H1 (cell line): ENCODE results near the gene CPLANE2. TPM values are rescaled to one million over a fixed set of nuclear protein-coding genes. Genes with fewer than 3 reads are reported as not detected.

Source experiments
- CTCF ChIA-PET: fragments of 300-600 bp; sonication (Branson Sonifier 250); formaldehyde crosslinking; loops from one replicate; lab custom pipeline; 2021; ENCODE audit not compliant: partially characterized antibody; lab: Charles Lee
- POLR2A ChIA-PET: fragments of 300-600 bp; sonication (Branson Sonifier 250); formaldehyde crosslinking; loops from one replicate; lab custom pipeline; 2021; ENCODE audit warnings: inconsistent platforms; ENCODE audit not compliant: partially characterized antibody; lab: Charles Lee
- DNase-seq, 2 experiments: peaks; one replicate each; pipeline versions ENCODE4 v3.0.0 to v3.0.0-alpha.2; 2010 to 2022; ENCODE audit warnings: low spot score in 2 of 2, low read depth in 1 of 2, mixed read lengths in 1 of 2
- FAIRE-seq: peaks from 2 replicates; lab custom pipeline; 2011; peaks lifted over from hg19 to GRCh38; lab: Jason Lieb, UNC
- H2AFZ ChIP-seq: 2 replicates; pipeline ENCODE4 v1.8.1; 2012; ENCODE audit warnings: low read length, inconsistent platforms
- H2AK5ac ChIP-seq: 2 replicates; pipeline ENCODE4 v1.6.1; 2013; ENCODE audit warnings: low read depth, low read length
- H2BK120ac ChIP-seq: replicated peaks from 2 replicates; pipeline ENCODE3; 2013; ENCODE audit warnings: low read depth, low read length, inconsistent platforms
- H2BK12ac ChIP-seq: 2 replicates; pipeline ENCODE4 v1.6.1; 2013; ENCODE audit warnings: low read depth, low read length
- H2BK15ac ChIP-seq: 2 replicates; pipeline ENCODE4 v1.6.1; 2013; ENCODE audit warnings: low read length
- H2BK20ac ChIP-seq: 2 replicates; pipeline ENCODE4 v1.6.1; 2013; ENCODE audit warnings: low read length
- H2BK5ac ChIP-seq: 2 replicates; pipeline ENCODE4 v1.6.1; 2013; ENCODE audit warnings: low read depth, low read length
- H3K14ac ChIP-seq: 2 replicates; pipeline ENCODE4 v1.6.1; 2013; ENCODE audit warnings: inconsistent platforms; ENCODE audit not compliant: insufficient read length
- H3K18ac ChIP-seq: 2 replicates; pipeline ENCODE4 v1.6.1; 2013; ENCODE audit warnings: low read length; ENCODE audit errors: extremely low read depth
- H3K23ac ChIP-seq: 2 replicates; pipeline ENCODE4 v1.6.1; 2013; ENCODE audit warnings: inconsistent platforms; ENCODE audit not compliant: insufficient read length
- H3K23me2 ChIP-seq: 2 replicates; pipeline ENCODE4 v1.6.1; 2013; ENCODE audit warnings: low read depth, low read length
- H3K27ac ChIP-seq: 2 replicates; pipeline ENCODE4 v1.6.1; 2011; ENCODE audit warnings: low read depth, low read length, inconsistent platforms
- H3K27me3 ChIP-seq, 4 experiments: replicated peaks in 1 of 4; 1 replicate in 1 of 4; 2 replicates in 3 of 4; pipeline versions ENCODE4 v1.6.1 to v1.8.1; 2011 to 2013; ENCODE audit warnings: low read length in 3 of 4, mild to moderate bottlenecking in 3 of 4, inconsistent platforms in 2 of 4, mixed read lengths in 2 of 4, moderate library complexity in 1 of 4; ENCODE audit not compliant: control insufficient read depth in 3 of 4, insufficient read depth in 3 of 4; ENCODE audit errors: extremely low read depth in 1 of 4
- H3K36me3 ChIP-seq, 4 experiments: 2 replicates each; pipeline versions ENCODE4 v1.6.1 to v1.8.1; 2011 to 2013; ENCODE audit warnings: mild to moderate bottlenecking in 4 of 4, low read length in 3 of 4, moderate library complexity in 2 of 4, control low read depth in 1 of 4, inconsistent platforms in 1 of 4; ENCODE audit not compliant: insufficient read depth in 4 of 4, control insufficient read depth in 2 of 4
- H3K4ac ChIP-seq: replicated peaks from 2 replicates; pipeline ENCODE3; 2013; ENCODE audit warnings: low read length, low read depth, mixed read lengths, inconsistent platforms; ENCODE audit not compliant: insufficient read length
- H3K4me1 ChIP-seq, 4 experiments: replicated peaks in 1 of 4; 1 replicate in 1 of 4; 2 replicates in 3 of 4; pipeline versions ENCODE4 v1.6.1 to v1.8.1; 2011 to 2013; ENCODE audit warnings: low read length in 3 of 4, inconsistent platforms in 2 of 4, mixed read lengths in 1 of 4; ENCODE audit not compliant: insufficient read depth in 4 of 4, control insufficient read depth in 3 of 4
- H3K4me2 ChIP-seq, 2 experiments: 2 replicates each; pipeline versions ENCODE4 v1.6.1 to v1.8.1; 2011 to 2013; ENCODE audit warnings: low read depth in 2 of 2, low read length in 2 of 2, control low read depth in 1 of 2, inconsistent platforms in 1 of 2, mild to moderate bottlenecking in 1 of 2; ENCODE audit not compliant: insufficient read depth in 1 of 2
- H3K4me3 ChIP-seq, 4 experiments: fragments of 200-600, 300-600 bp in 1 of 4; sonication (generic), shearing (Covaris generic), sonication (Bioruptor Twin) in 1 of 4; 2 replicates each; pipeline versions ENCODE4 v1.5.1 to v1.8.1; 2011 to 2016; ENCODE audit warnings: low read length in 4 of 4, low read depth in 3 of 4, control low read depth in 2 of 4, inconsistent platforms in 2 of 4, mild to moderate bottlenecking in 2 of 4, mixed read lengths in 1 of 4, moderate library complexity in 1 of 4; ENCODE audit not compliant: insufficient read depth in 2 of 4; ENCODE audit errors: extremely low read depth in 1 of 4
- H3K56ac ChIP-seq: replicated peaks from 2 replicates; pipeline ENCODE3; 2013; ENCODE audit warnings: low read depth, mild to moderate bottlenecking, mixed read lengths, low read length, inconsistent platforms; ENCODE audit not compliant: insufficient read length
- H3K79me1 ChIP-seq: 2 replicates; pipeline ENCODE4 v1.6.1; 2013; ENCODE audit warnings: low read depth, low read length, control low read depth
- H3K79me2 ChIP-seq, 2 experiments: 2 replicates each; pipeline versions ENCODE4 v1.6.1 to v1.8.1; 2012 to 2013; ENCODE audit warnings: low read length in 2 of 2, mild to moderate bottlenecking in 2 of 2, inconsistent platforms in 1 of 2; ENCODE audit not compliant: insufficient read depth in 2 of 2, control insufficient read depth in 1 of 2
- H3K9ac ChIP-seq, 4 experiments: replicated peaks in 1 of 4; 1 replicate in 1 of 4; 2 replicates in 3 of 4; pipeline versions ENCODE4 v1.6.1 to v1.8.1; 2011 to 2013; ENCODE audit warnings: low read depth in 3 of 4, low read length in 3 of 4, control low read depth in 2 of 4, mild to moderate bottlenecking in 2 of 4, moderate library complexity in 2 of 4, inconsistent platforms in 1 of 4; ENCODE audit errors: extremely low read depth in 1 of 4
- H3K9me3 ChIP-seq, 2 experiments: 2 replicates each; pipeline versions ENCODE4 v1.6.1 to v1.8.1; 2012 to 2013; ENCODE audit warnings: mild to moderate bottlenecking in 2 of 2, moderate library complexity in 2 of 2, control low read depth in 1 of 2, inconsistent platforms in 1 of 2, low read depth in 1 of 2, low read length in 1 of 2, mixed read lengths in 1 of 2; ENCODE audit not compliant: insufficient read depth in 2 of 2
- H4K20me1 ChIP-seq, 2 experiments: replicated peaks in 1 of 2; 2 replicates each; pipeline versions ENCODE3 to v1.8.1; 2011 to 2013; ENCODE audit warnings: inconsistent platforms in 2 of 2, low read length in 2 of 2, mild to moderate bottlenecking in 1 of 2; ENCODE audit not compliant: insufficient read depth in 2 of 2, control insufficient read depth in 1 of 2
- H4K5ac ChIP-seq: 2 replicates; pipeline ENCODE4 v1.6.1; 2013; ENCODE audit warnings: low read length, low read depth, mixed read lengths, inconsistent platforms; ENCODE audit not compliant: insufficient read length
- H4K8ac ChIP-seq: 2 replicates; pipeline ENCODE4 v1.8.0; 2013; ENCODE audit warnings: mild to moderate bottlenecking, moderate library complexity, low read length, inconsistent platforms; ENCODE audit not compliant: insufficient read depth; ENCODE audit errors: extremely low read depth
- H4K91ac ChIP-seq: replicated peaks from 2 replicates; pipeline ENCODE3; 2013; ENCODE audit warnings: low read length, mixed read lengths, inconsistent platforms; ENCODE audit not compliant: insufficient read length
- CEBPB ChIP-seq: IDR thresholded peaks from 2 replicates; pipeline ENCODE4 v1.6.1; 2012; ENCODE audit warnings: low read depth, low read length
- CHD1 ChIP-seq: IDR thresholded peaks from 2 replicates; pipeline ENCODE4 v1.6.1; 2012; ENCODE audit warnings: low read depth, low read length, improper control_type of control experiment
- GABPA ChIP-seq: IDR thresholded peaks from 2 replicates; pipeline ENCODE4 v1.6.1; 2011; ENCODE audit warnings: mild to moderate bottlenecking, low read length, moderate library complexity, borderline replicate concordance; ENCODE audit not compliant: insufficient read depth
- GTF2F1 ChIP-seq: IDR thresholded peaks from 2 replicates; pipeline ENCODE4 v1.6.1; 2012; ENCODE audit warnings: low read depth, low read length, improper control_type of control experiment, borderline replicate concordance
- KDM4A ChIP-seq: IDR thresholded peaks from one replicate; pipeline ENCODE4 v1.7.1; 2012; ENCODE audit warnings: low read depth, mild to moderate bottlenecking, moderate library complexity, low read length, inconsistent platforms; ENCODE audit not compliant: severe bottlenecking
- MAX ChIP-seq: IDR thresholded peaks from 2 replicates; pipeline ENCODE4 v1.6.1; 2012; ENCODE audit warnings: inconsistent platforms
- POLR2A ChIP-seq, 2 experiments: IDR thresholded peaks; 1 replicate in 1 of 2; 2 replicates in 1 of 2; pipeline ENCODE4 v1.6.1; 2011; ENCODE audit warnings: low read depth in 2 of 2, low read length in 2 of 2, mild to moderate bottlenecking in 2 of 2; ENCODE audit errors: control extremely low read depth in 1 of 2
- POLR2AphosphoS5 ChIP-seq: IDR thresholded peaks from 2 replicates; pipeline ENCODE4 v1.6.1; 2011; ENCODE audit warnings: low read depth, low read length
- SIN3A ChIP-seq, 2 experiments: IDR thresholded peaks in 1 of 2; conservative IDR thresholded peaks in 1 of 2; 2 replicates each; pipeline ENCODE4 v1.6.1; 2011 to 2012; ENCODE audit warnings: low read length in 2 of 2, improper control_type of control experiment in 1 of 2, low read depth in 1 of 2, mild to moderate bottlenecking in 1 of 2
- WGBS, 2 experiments: shearing (Covaris generic) in 1 of 2; methylation state at CpG; one replicate each; pipeline versions ENCODE4 v1.1.6 to v1.1.7; 2013 to 2015; ENCODE audit warnings: low lambda C conversion rate in 2 of 2, mixed read lengths in 2 of 2, inconsistent platforms in 1 of 2, low coverage in 1 of 2, missing lambda C conversion rate in 1 of 2; ENCODE audit not compliant: insufficient replicate concordance in 2 of 2, insufficient coverage in 1 of 2, insufficient read length in 1 of 2; ENCODE audit errors: extremely low coverage in 1 of 2, missing lambda C conversion rate in 1 of 2; 5-methylcytosine and 5-hydroxymethylcytosine counted together
- polyA plus RNA-seq, 7 experiments: library from polyadenylated mRNA; depleted of rRNA in 3 of 7; stranded (reverse) in 5 of 7; unstranded in 2 of 7; fragments of >200 nt in 5 of 7; fragments of 200-250 nt in 2 of 7; gene quantifications; 1 replicate in 5 of 7; 2 replicates in 1 of 7; 4 replicates in 1 of 7; pipeline versions ENCODE4 v1.2.1 to v1.2.3, GENCODE V29; 2011 to 2013; ENCODE audit warnings: missing spikeins in 2 of 7, mixed read lengths in 2 of 7
- total RNA-seq: library from RNA; stranded (reverse); fragmentation: NEBNext Ultra II Directional; extraction: Animal tissue kit (Norgen Biotek cat#: 25700); gene quantifications from 2 replicates; pipeline ENCODE4 v1.2.1, GENCODE V29; 2021

Gene CPLANE2
- total and polyA plus RNA-seq, 2 of the 8 experiments (the other 6 are each of a cell fraction or from before 2014, with no cell fraction given): 2.3 to 2.5 TPM

GRCh38 chr1:16205891-16206546 lies 31.0 kb downstream of the CPLANE2 start:
- H2BK5ac ChIP-seq: peak overlapping the region; percentile 82
- H2BK20ac ChIP-seq: no peak overlapping the region
- peak overlapping the region; percentile 71; the same call in 1 of the 2 replicates for H4K8ac ChIP-seq
- H2BK120ac ChIP-seq: no peak overlapping the region
- H3K79me2 ChIP-seq: peaks cover 5 to 21% of the 10 kb centered on the region in 2 experiments; a peak in 2 of 4 replicates
- no peak for TF ChIP-seq CHD1
- peak; percentile 66 for TF ChIP-seq CEBPB
- 0 out of 4 replicates have a peak, but pooled peaks of 1 of the 2 experiments have one; percentile 11 for TF ChIP-seq SIN3A (conservative IDR thresholded peaks at IDR 0.05 in 1 of 2, IDR thresholded peaks at IDR 0.05 in 1 of 2; ENCODE audit: low read depth in 1 of 2, low read length in 2 of 2)
- 0 out of 2 replicates have a peak, but pooled peaks have one; percentile 5 for TF ChIP-seq POLR2AphosphoS5
- peak; percentile 11 for TF ChIP-seq KDM4A
- no peak for TF ChIP-seq GTF2F1
- TF ChIP-seq MAX: no peak
- peak in 1 of 2 experiments; percentile 19; a peak in 1 of 3 replicates for TF ChIP-seq POLR2A (IDR thresholded peaks at IDR 0.05; ENCODE audit: control extremely low read depth in 1 of 2, low read depth in 2 of 2, low read length in 2 of 2)
- no peak for TF ChIP-seq GABPA
- H2AFZ ChIP-seq: no peak overlapping the region
- H3K4me2 ChIP-seq: peak overlapping the region; percentile 67 to 91
- H4K5ac ChIP-seq: peak overlapping the region; percentile 73
- H3K23ac ChIP-seq: no peak overlapping the region
- H3K4ac ChIP-seq: peak overlapping the region; percentile 17
- peaks cover 9 to 23% (median 18%) of the 10 kb centered on the region in 4 experiments; a peak in 7 of 8 replicates for H3K36me3 ChIP-seq
- FAIRE-seq: no peak
- peak overlapping the region; percentile 62; the same call in 1 of the 2 replicates for H3K18ac ChIP-seq
- peak overlapping the region in 2 of 4 experiments; percentile 45; a peak in 3 of 7 replicates for H3K9ac ChIP-seq
- H3K9me3 ChIP-seq: no peaks in the 10 kb centered on the region
- DNase-seq: no peak
- H3K23me2 ChIP-seq: peaks cover 6% of the 10 kb centered on the region
- peak overlapping the region in 3 of 4 experiments; percentile 27 to 56 (median 29); a peak in 6 of 8 replicates for H3K4me3 ChIP-seq
- H3K79me1 ChIP-seq: peaks cover 11% of the 10 kb centered on the region
- H3K27me3 ChIP-seq: no peaks in the 10 kb centered on the region
- peak overlapping the region; percentile 56; the same call in 1 of the 2 replicates for H2AK5ac ChIP-seq
- peak overlapping the region; percentile 81; the same call in 1 of the 2 replicates for H2BK15ac ChIP-seq
- H3K27ac ChIP-seq: no peak overlapping the region
- H4K91ac ChIP-seq: peak overlapping the region; percentile 70
- peaks cover 2 to 4% of the 10 kb centered on the region in 2 experiments for H4K20me1 ChIP-seq
- H2BK12ac ChIP-seq: peak overlapping the region; percentile 60; the same call in 1 of the 2 replicates
- POLR2A ChIA-PET: interaction anchor here (0.5 to 2.3 kb wide), 14 partner anchors 8 to 1897 kb away, joined by 3 to 26 read pairs (median 4); partner anchors contain the start of genes CPLANE2 and EPHA2
- 76% methylated on average over 20 of the region's 38 CpGs; no CpG with 5 or more reads in 1 of the 2 experiments for WGBS, 2 experiments
- H3K4me1 ChIP-seq: peaks cover 0 to 26% (median 14%) of the 10 kb centered on the region in 4 experiments; a peak in 6 of 7 replicates
- peak overlapping the region; percentile 77 for H3K56ac ChIP-seq
- no peak overlapping the region for H3K14ac ChIP-seq
- CTCF ChIA-PET: interaction anchor here (0.5 to 7.6 kb wide), 10 partner anchors 11 to 133 kb away, joined by 3 to 45 read pairs (median 6); partner anchors contain the start of gene FAM131C
